VCaP (cell line): ENCODE measurements around the gene NDRG4.
A peak's percentile ranks its signal among the peaks of the same experiment; 100 is the strongest.
"Not testable (repeated sequence)": the region's sequence is repeated elsewhere in the genome, so short reads cannot be mapped to it uniquely, and the experiment has no call there.

Experiments
- H3K27ac ChIP-seq: fragments of 450-650 bp; 2 replicates; pipeline ENCODE4 v1.5.1; 2017
- CTCF ChIP-seq: fragments of 450-650 bp; conservative IDR thresholded peaks from 2 replicates; pipeline ENCODE4 v1.5.1; 2017; ENCODE audit warnings: mild to moderate bottlenecking, moderate library complexity

Gene NDRG4

GRCh38 chr16:58490065-58490464 is 9.9 kb upstream of the NDRG4 start:
- TF ChIP-seq CTCF, result no peak
- H3K27ac ChIP-seq, result no peak overlapping the region

GRCh38 chr16:58490539-58490938 is 9.4 kb upstream of the NDRG4 start:
- not testable (repeated sequence) for H3K27ac ChIP-seq

GRCh38 chr16:58492066-58492465 is 7.9 kb upstream of the NDRG4 start:
- TF ChIP-seq CTCF, result no peak
- no peak overlapping the region for H3K27ac ChIP-seq

GRCh38 chr16:58492735-58493134 is 7.2 kb upstream of the NDRG4 start:
- no peak overlapping the region for H3K27ac ChIP-seq
- no peak for TF ChIP-seq CTCF

- no peak for TF ChIP-seq CTCF
- H3K27ac ChIP-seq, result no peak overlapping the region
Measured at GRCh38 chr16:58493756-58494431, 6.0 kb upstream of the NDRG4 start.

GRCh38 chr16:58494981-58495520 is 4.9 kb upstream of the NDRG4 start:
- H3K27ac ChIP-seq, result no peak overlapping the region
- peak; percentile 61 for TF ChIP-seq CTCF

GRCh38 chr16:58495521-58496331 is 4.2 kb upstream of the NDRG4 start:
- TF ChIP-seq CTCF, result no peak
- no peak overlapping the region for H3K27ac ChIP-seq

GRCh38 chr16:58497468-58497867 is 2.5 kb upstream of the NDRG4 start:
- TF ChIP-seq CTCF, result no peak
- H3K27ac ChIP-seq, result no peak overlapping the region
